ENCODE results near the gene ZNF280A.
A peak's percentile ranks its signal among the peaks of the same experiment; 100 is the strongest.
"Not testable (repeated sequence)": the region's sequence is repeated elsewhere in the genome, so short reads cannot be mapped to it uniquely, and the experiment has no call there.

Gene ZNF280A

DNA sequence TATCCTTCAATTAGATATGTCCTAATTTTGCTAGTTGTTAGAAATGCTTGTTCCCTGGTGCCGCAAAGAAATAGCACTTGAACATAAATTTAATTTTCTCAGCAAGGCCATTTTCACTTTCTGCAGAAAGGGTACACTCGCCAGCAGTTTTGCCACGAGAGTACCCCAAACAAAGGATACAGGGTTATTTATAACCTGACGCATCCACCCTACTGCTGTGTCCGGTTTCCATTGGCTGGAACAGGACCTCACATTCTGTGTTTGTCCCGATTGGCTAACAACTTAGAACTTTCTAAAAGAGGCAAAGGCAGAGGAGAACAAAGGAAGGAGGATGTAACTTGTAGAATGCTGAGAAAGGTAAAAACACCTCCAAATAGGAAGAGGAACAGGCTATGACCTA, 10.2 kb downstream of the ZNF280A start:
- not testable (repeated sequence) for DNase-seq

DNA sequence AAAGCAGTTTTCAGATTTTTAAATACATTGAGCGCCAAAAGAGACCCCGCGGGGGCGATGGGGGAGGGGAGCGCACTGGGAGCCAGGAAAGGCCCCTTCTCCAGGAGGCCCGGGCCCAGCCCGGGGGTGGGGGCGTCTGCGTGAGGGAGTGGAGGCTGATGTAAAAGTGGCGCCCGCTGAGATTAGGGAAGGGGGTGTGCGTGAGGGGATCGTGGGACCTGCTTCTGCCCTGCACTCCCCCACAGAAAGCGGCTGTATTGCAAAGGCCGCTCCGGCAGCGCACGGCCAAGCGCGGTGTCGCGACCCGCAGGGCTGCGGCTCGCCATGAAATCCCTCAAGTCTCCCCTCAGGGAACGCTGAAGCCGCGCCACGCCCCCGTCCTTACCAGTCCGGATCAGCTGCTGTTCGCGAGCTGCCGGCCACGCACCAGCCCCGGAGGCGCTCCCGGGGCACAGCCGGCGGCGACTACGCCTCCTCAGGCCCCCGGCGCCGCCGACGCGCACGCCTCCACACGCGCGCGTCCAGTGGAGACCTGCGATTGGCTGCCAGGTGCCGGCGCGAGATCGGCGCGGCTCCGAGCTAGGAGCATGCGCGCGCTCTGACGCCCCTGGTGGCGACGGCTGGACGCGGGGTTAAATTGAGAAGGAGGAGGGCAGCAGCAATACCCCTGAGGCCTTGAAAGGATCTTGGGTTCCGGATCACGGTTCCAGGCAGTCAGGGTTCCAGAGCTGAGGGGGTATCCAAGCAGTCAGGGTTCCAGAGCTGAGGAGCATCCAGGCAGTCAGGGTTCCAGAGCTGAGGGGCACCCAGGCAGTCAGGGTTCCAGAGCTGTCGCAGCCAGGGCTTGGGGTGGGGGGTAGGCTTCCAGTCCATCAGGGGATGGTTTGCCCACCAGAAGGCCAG, 11.5 kb downstream of the ZNF280A start, which contains the start of gene ZNF280B:
Gene ZNF280B (minus strand): TSS at position 469 of the 903 bp plus-strand sequence. CDS start 19,344 bp downstream, outside the sequence.
- peak; percentile 86 for DNase-seq

DNA sequence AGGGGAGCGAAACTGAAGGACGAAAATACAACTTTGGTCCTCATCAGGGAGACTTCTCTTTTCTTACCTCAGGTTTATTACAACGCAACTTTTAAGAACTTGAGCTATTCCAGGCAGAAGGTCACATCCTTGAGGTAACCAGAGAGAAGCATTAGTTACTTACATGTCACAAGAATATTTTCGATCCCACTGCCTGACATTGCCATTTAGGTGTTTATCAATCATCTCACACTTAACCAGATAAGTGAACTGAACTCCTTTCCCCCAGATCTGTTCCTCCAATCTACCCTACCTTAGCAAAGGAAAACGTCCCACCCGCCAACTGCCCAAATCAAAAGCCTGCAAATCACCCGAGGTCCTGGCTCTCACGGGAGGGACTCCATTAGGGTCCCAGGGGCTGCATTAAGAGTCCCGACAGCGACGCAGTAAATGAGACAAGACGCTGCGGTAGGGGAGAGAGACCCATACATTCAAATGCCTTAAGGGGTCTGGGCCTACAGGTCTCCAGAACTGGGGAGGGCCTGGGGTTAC, 12.3 kb downstream of the ZNF280A start:
- no peak for DNase-seq

DNA sequence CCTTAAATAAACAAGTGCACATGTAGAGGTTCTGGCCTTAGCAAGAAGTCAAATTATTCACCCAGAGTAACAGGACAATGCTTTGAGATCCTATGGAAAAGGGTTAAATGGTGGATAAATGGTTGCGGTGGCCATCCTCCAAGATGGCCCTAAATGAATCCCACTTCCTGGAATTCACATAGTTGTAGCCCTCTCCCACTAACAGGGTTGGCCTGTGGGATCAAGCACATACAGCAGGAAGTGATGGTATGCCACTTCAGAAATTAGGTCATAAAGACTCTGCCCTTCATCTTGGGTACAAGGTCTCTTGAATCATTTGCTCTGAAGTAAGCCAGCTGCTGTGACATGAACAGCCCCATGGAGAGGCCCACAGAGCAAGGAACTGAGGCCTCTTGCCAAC, 13.3 kb downstream of the ZNF280A start:
- no peak for DNase-seq

DNA sequence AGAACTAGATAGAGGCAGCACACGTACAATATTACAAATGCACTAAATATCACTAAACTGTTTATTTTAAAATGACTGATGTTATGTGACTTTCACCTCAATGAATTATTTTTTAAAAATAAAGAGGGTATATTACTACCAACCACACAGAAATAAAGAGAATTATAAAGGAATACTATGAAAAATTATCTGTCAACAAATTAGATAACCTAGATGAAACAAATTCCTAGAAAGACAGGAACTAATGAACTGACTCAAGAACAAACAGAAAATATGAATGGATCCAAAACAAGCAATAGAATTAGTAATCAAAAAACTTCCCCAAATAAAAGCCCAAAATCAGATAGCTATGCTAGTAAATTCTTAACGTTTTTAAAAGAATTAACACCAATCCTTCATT, 21.8 kb downstream of the ZNF280A start:
- DNase-seq, result no peak

DNA sequence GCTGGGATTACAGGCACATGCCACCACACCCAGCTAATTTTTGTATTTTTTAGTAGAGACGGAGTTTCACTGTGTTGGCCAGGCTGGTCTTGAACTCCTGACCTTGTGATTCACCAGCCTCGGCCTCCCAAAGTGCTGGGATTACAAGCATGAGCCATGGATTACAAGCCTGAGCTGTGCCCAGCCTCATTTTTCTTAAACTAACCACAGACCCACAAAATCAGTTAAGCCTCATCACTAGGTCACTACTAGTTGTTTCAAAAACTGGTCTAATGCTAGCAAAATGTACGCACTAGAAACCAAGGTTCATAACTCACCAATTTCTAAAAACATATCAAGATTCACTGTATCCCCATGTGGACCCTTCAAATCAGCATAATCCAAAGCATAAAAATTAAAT, 28.5 kb downstream of the ZNF280A start:
- not testable (repeated sequence) for DNase-seq

DNA sequence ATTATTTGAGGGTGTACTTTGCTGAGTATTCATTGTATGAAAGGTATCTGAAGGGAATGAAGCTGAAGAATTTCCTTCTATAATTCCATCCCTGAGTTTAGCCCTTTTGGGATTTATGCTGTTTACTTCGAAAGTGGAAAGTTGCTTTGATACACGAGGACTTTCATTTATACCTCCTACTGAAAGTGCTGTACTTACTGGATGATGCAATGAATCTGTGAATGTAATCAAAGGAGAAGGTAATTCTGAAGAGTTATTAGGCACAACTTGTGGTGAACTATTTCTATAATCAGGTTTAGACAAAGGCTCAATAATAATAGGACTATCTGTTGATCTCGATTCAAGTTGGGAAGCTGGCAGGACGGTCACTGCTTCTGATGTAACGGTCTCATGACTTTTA, 31.3 kb downstream of the ZNF280A start:
- no peak for DNase-seq

DNA sequence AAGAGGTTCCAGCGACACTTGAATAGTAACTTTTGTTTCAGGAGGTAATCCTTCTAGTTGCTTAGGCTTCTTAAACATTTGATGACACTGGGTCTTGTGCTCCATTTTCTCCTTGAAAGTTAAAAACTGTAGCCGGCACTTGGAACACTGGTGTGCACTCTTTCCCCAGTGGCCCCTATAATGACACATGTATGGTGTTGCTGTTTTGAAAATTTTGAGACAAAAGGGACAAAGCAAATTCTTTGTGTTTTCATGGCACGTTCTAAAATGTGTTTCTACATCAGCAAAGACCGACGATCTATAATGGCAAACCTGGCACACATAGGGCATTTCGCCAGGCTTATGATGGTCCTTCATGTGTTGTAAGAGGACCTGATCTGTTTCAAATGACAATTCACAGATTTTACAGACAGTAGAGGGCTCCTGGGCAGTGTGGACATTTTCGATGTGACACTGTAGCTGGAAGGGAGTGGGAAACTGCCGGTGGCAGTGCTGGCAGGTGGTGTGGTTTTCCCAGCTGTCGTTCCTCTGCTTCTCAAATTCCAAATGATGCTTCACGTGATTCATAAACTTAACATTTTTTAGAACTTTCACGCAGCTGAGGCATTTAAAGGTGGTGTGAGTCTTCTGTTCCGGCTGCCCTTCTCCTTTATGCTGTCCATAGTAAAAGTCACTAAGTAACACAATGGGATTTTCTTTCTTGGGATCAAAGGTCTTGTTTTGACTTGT, 32.0 kb downstream of the ZNF280A start:
- no peak for DNase-seq

DNA sequence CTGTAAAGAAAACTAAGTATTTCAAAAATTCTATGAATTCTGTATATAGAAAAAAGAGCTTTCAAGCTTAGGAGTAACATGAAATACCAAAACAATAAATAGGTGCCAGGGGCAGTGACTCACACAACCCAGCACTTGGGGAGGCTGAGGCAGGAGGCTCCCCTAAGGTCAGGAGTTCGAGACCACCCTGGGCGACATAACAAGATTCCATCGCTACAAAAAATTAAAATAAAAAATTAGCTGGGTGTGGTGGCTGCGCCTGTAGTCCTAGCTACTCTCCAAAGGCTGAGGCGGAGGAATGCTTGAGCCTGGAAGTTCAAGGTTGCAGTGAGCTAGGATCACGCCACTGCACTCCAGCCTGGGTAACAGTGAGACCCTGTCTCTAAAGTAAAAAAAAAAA, 33.0 kb downstream of the ZNF280A start:
- DNase-seq, result no peak

DNA sequence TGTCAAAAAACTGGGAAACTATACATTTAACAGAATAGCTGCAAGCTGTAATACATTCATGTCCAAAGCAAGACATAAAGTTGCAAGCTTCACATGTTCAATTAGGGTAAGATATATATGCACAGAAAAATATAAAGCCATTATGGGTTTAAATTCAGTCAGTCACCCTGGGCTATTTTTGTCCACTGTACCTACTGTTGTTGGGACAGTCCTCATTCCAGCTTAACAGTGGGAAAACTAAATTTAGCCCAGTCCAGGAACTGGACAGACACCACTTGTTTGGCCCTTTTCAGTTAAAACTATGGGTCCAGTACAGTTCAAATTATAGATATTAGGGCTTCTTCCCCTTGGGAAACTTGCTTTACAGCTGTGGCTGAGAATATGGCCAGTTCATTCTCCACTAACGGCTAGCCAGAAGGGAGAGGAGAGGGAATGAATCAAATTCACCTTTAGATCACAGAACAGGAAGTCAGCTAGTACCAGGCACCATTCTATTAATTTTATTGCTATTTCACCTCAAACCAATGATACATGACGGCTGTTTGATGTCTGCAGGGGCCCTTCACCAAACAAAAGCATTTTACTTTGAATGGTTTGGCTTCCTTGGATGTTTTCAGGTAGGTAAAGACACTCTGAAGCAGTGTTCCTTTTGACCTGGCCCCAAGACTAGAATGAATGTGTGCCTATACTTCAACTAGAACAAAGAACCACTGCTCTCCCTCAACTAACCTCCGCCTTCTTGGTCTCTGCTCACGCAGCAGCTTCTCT, 33.8 kb downstream of the ZNF280A start:
- DNase-seq, result no peak

DNA sequence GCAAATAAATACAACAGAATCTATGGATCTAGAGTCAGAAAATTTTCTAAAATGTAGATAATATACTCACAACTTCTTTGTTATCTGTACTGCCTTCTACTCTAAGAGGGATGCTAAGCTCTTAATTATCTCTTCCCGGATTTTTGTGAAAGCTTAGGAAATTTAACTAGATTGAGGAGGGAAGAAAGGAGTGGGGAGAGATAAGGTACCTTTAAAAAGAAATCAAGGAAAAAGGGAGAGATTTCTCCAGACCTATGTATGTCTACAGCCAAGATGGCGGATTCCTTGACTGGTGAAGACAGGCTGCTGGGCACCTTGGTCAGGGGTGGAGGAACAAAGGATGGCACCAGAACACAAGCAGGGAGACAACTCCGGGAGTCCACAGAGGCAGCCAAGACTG, 34.5 kb downstream of the ZNF280A start:
- no peak for DNase-seq

DNA sequence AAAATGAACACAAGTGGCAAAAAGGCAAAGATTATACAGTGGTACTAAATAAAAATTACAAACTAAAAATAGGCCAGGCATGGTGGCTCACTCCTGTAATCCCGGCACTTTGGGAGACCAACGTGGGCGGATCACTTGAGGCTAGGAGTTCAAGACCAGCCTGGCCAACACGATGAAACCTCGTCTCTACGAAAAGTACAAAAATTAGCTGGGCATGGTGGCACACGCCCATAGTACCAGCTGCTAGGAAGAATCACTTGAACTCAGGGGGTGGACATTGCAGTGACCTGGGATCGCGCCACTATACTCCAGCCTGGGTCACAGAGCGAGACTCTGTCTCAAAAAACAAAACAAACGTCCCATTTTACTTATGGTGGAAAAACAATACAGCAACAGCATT, 36.0 kb downstream of the ZNF280A start:
- no peak for DNase-seq

DNA sequence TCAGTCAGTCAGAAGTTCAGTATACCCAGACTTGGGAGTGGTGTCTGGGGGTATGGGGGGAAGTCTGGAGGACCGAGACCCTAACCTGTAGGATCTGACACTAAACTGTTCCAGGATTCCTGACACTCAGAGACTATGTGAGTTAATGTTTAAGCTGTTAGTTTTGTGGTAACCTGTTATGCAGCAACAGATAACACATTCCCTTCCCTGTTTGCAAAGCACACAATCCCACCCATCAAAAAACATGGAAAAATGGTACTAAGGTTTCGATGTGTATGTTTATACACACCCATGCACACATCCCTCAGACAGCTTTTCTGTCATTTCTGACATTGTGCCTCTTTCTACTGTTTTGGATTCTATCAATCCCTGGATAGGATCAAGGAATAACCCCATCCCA, 39.1 kb downstream of the ZNF280A start:
- DNase-seq, result no peak

DNA sequence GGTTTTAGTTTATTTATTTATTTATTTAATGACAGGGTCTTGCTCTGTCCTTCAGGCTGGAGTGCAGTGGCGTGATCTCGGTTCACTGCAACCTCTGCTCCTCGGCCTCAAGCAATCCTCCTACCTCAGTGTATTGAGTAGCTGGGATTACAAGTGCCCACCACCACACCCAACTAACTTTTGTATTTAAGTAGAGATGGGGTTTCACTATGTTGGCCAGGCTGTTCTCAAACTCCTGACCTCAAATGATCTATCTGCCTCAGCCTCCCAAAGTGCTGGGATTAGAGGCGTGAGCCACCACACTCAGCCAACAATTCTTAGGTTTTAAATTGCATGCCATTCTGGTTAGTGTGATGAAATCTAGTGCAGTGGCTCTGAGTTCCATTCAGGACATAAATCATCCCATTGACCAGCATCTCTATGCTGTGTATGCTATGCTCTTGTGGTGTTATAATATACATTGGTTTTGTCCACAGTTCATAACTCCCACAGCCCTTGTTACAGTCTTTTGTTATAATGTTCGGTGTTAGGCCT, 40.0 kb downstream of the ZNF280A start:
- DNase-seq, result no peak

DNA sequence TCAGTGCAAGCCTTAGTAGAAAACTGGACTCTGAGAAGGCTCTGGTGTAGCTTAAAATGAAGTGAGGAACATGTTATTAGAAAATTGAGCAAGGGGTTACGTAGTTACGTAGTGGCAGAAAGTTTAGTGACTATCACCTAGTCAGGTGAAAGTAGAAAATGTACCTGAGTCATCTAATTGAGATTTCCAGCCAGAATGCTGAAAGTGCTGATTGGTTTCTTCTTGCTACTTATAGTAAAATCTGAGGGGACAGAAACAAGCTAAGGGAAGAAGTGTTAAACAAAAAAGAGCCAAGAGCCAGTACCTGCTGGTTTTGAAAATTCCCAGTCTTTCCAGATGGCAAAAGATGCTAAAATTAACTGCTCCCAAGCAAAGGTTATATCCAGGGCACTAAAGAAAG, 41.0 kb downstream of the ZNF280A start:
- no peak for DNase-seq

DNA sequence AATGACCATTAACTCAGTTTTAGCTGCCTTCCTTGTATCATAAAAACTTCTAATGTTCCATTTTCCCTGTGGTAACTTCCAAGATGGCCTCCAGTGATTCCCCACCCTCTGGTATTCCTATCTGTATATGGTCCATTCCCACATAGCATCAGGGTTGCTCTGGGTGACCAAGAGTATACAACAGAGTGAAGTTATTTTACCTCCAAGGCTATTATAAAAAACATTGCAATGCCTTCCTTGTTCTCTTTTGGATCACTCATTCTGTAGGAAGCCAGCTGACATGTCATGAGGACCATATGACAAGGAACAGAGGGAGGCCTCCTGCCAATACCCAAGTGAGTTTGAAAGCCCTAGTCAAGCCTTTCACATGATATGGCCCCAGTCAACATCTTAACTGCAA, 41.6 kb downstream of the ZNF280A start:
- DNase-seq, result no peak

DNA sequence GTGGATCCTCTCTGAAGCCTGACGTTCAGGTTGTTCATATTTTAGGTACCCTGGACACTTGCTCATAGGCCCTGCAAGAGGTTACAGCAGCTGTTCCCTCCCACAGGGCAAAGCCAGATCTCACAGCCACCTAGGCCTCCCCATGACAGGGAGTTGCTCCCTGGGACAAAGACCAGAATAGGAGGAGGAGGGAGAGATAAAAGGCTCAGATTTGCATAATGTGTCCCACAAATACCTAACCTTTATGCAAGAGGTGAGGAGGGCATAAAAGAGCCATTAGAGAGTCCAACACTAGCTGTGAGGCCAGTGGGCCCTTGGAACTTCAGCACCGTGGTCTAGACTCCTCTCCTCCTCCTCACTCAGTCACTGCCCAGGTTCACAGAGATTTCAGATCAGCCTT, 45.3 kb downstream of the ZNF280A start:
- no peak for DNase-seq

DNA sequence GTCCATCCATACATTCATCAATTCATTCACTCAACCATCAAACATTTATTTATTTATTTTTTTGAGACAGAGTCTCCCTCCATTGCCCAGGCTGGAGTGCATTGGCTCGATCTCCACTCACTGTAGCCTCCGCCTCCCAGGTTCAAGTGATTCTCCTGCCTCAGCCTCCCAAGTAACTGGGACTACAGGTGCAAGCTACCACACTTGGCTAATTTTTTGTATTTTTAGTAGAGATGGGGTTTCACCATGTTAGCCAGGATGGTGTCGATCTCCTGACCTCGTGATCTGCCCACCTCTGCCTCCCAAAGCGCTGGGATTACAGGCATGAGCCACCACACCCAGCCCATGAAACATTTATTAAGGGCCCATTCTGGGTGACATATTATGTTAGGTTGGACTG, 49.0 kb downstream of the ZNF280A start:
- DNase-seq, result not testable (repeated sequence)

DNA sequence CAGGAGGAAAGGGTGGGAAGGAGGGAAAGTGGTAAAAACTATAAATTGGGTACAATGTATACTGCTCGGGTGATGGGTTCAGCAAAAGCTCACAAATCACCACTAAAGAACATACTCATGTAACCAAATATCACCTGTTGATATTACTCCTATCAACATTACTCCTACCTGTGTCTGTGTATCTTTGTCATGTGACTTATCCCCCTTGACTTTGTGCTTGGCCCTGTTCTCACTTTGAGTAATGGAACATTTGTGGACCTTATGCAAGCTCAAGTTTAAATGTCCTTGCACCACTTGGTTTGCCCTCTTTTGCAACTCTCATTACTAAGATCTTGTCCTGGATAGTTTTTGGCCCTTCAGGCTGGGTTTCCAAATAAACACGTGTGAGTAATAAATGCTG, 50.5 kb downstream of the ZNF280A start:
- DNase-seq, result no peak

DNA sequence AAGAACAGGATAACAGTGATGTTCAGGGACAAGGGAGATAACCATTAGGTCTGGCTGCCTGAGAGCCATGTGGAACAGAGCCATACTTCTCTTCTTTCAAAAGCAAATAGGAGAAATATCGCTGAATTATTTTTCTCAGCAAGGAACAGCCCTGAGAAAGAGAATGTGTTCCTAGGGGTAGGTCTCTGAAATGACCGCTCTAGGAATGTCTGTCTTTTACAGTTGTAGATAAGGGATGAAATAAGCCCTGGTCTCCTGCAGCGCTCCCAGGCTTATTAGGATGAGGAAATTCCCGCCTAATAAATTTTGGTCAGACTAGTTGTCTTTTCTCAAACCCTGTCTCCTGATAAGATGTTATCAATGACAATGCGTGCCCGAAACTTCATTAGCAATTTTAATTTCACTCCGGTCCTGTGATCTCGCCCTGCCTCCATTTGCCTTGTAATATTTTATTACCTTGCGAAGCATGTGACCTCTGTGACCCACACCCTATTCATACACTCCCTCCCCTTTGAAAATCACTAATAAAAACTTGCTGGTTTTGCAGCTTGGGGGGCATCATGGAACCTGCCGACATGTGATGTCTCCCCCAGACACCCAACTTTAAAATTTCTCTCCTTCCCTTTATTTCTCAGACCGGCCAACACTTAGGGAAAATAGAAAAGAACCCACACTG, 51.1 kb downstream of the ZNF280A start:
- DNase-seq, result not testable (repeated sequence)

DNA sequence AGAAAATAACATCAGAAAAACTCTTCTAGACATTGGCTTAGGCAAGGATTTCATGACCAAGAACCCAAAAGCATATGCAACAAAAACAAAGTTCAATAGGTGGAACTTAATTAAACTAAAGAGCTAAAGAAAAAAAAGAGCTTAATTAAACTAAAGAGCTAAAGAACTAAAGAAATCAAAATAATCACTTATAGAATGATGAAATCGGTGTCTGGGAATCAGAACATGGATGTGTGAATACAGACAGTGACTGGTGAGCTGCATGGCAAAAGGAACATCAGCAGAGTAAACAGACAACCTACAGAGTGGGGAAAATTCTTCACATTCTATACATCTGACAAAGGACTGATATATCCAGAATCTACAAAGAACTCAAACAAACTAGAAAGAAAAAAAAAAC, 53.0 kb downstream of the ZNF280A start:
- no peak for DNase-seq

DNA sequence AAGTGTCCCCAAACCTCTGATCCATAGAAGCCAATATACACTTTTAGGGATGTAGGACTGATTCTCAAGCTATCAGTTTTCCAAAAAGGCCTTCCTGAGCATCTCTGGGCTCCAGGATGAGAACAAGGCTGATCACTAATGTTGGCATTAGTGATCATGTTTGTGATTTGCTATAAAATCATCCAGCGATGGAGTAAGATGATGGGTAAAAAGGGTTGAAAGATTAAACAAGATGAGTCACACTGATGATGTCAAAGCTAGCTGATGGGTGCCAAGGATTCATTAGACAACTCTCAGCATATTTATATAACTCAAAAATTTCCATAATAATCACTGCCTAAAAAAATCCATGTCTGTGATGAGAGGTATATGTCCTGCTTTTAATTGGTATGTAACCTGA, 54.3 kb downstream of the ZNF280A start:
- DNase-seq, result no peak
